HG03045 (cell line): ENCODE measurements around the gene BHLHE23.

Experiments used
- ATAC-seq: cut with Tn5 transposase; IDR thresholded peaks from one replicate; pipeline ENCODE4 v1.9.1; 2021; ENCODE audit warnings: mild to moderate bottlenecking, moderate library complexity; ENCODE audit not compliant: unreplicated experiment

Gene BHLHE23

GRCh38 chr20:63009988-63010769 is 3.4 kb upstream of the BHLHE23 start:
- ATAC-seq: peak; percentile 39

- ATAC-seq: peak; percentile 43
These were observed 2.5 kb upstream of the BHLHE23 start for GRCh38 chr20:63009045-63009961.

GRCh38 chr20:63008541-63009044 is 1.8 kb upstream of the BHLHE23 start:
- no peak for ATAC-seq

- ATAC-seq: no peak
These were observed 1.1 kb upstream of the BHLHE23 start for GRCh38 chr20:63007646-63008488.

- no peak for ATAC-seq
These were observed 539 bp upstream of the BHLHE23 start for GRCh38 chr20:63007360-63007645.

GRCh38 chr20:63005862-63006539 is 763 bp downstream of the BHLHE23 start:
- ATAC-seq: no peak

- no peak for ATAC-seq
These were observed 1.4 kb downstream of the BHLHE23 start for GRCh38 chr20:63005365-63005861.

GRCh38 chr20:63004607-63005364 is 2.0 kb downstream of the BHLHE23 start:
- no peak for ATAC-seq

GRCh38 chr20:63003546-63003945 is 3.2 kb downstream of the BHLHE23 start:
- no peak for ATAC-seq

GRCh38 chr20:63002511-63002910 is 4.3 kb downstream of the BHLHE23 start:
- ATAC-seq: no peak

GRCh38 chr20:63000958-63001357 is 5.8 kb downstream of the BHLHE23 start:
- ATAC-seq: no peak

GRCh38 chr20:63000036-63000435 is 6.7 kb downstream of the BHLHE23 start:
- ATAC-seq: no peak

- ATAC-seq: no peak
These were observed 7.2 kb downstream of the BHLHE23 start for GRCh38 chr20:62999580-62999979.

- ATAC-seq: no peak
These were observed 8.3 kb downstream of the BHLHE23 start for GRCh38 chr20:62998449-62998848.

- no peak for ATAC-seq
These were observed 9.2 kb downstream of the BHLHE23 start for GRCh38 chr20:62997417-62998035.

- ATAC-seq: no peak
These were observed 10.2 kb downstream of the BHLHE23 start for GRCh38 chr20:62996596-62996982.

- ATAC-seq: no peak
These were observed 10.7 kb downstream of the BHLHE23 start for GRCh38 chr20:62995898-62996595.

GRCh38 chr20:62995481-62995880 is 11.3 kb downstream of the BHLHE23 start:
- no peak for ATAC-seq
